SU-DHL-6 (cell line): Measurements from ENCODE around the gene SLC9A7.

ENCODE experiments used
- EZH2phosphoT487 ChIP-seq: fragments of 200-600 bp; sonication (generic), shearing (Covaris generic); conservative IDR thresholded peaks from 2 replicates; pipeline ENCODE4 v1.6.1; 2018; ENCODE audit warnings: mild to moderate bottlenecking, antibody characterized with exemption, low read length, moderate library complexity, mixed read lengths
- TF ChIP-seq, protein P1 (sequence below): fragments of 200-600 bp; sonication (generic); IDR thresholded peaks from one replicate; pipeline ENCODE4 v1.5.1; 2017; ENCODE audit warnings: antibody characterized with exemption, mild to moderate bottlenecking, low read length, moderate library complexity; ENCODE audit not compliant: insufficient read depth, poor library complexity, severe bottlenecking

DNA sequence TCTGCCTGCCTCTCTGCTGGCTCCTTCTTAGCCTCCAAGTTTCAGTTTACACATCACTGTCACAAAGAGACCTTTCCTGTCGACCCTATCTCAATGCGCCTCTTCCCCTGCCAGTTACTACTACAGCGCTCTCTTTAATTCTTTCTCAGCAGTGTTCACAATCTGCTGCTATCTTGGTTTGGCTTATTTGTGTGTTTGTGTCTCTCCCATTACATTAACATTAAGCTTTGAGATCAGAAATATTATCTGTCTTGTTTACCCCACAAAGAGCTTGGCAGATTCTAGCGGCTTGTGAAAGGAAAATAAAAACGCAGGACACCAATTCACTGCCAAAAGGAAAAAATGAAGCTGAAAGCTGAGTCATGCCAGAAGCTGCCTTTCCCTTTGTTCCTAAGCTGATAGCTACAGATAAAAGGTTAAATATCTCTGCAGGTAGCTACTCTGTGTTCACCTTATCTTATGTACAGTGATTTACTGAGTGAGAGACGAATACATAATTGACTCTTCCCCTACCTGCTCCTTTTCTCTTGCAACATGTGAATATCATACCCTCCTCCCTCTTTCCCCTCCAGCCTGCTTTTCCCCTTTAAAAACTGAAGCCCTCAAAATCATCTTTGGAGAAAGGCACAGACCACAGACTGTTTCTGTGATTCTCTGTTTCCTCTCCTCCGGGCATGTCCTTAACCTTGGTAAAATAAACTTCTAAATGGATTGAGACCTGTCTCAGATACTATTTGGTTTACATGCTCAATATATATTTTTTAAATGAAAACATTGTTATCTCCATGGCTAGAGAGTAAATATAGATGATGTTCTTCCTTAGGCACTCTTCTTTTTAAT, 19.3 kb upstream of the SLC9A7 start:
- TF ChIP-seq, protein P1, sequence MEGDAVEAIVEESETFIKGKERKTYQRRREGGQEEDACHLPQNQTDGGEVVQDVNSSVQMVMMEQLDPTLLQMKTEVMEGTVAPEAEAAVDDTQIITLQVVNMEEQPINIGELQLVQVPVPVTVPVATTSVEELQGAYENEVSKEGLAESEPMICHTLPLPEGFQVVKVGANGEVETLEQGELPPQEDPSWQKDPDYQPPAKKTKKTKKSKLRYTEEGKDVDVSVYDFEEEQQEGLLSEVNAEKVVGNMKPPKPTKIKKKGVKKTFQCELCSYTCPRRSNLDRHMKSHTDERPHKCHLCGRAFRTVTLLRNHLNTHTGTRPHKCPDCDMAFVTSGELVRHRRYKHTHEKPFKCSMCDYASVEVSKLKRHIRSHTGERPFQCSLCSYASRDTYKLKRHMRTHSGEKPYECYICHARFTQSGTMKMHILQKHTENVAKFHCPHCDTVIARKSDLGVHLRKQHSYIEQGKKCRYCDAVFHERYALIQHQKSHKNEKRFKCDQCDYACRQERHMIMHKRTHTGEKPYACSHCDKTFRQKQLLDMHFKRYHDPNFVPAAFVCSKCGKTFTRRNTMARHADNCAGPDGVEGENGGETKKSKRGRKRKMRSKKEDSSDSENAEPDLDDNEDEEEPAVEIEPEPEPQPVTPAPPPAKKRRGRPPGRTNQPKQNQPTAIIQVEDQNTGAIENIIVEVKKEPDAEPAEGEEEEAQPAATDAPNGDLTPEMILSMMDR: no peak
- no peak for TF ChIP-seq EZH2phosphoT487
